ENCODE results near the gene LPAR1.

The LPAR1 gene

DNA sequence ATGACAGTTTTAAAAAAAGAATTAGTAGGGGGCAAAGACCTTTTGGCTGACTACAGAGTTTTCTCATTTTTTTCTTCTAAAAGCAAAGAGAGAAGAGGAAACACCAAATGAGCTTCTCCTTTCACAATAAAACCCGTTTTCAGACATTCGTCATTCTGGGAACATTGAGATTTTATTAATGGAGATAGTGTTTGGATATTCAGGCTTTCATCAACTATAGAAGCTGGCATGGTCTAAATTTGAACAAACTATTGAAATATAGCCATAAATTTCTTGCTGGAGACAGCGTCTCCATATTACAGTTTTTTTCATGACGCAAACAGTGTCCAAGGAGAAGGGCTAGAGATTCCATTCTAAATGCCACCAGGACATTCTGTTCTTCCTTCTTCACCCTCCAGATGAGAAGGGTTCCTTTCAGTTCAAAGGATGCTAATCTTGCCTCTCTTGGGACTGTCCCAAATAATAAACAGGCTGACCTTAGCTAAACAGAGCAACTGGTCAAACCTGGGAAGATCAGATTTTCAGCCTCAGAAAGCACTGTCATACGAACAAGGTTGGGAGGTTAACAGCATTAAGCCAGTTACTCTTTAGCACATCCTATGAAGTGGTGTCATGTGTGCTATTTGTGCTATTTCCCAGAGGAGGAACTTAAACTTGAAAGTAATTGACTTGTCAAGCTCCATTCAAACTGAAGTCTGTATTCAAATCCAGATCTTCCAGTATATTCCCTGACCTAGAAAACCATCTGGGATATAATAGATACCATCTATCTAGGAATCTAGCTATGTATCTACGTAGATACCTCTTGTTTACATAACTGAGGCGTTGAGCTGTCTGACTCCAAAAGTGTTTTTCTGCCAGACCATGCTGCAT, 125.6 kb downstream of the LPAR1 start:
- peak; percentile 72 for ATAC-seq
- TF ChIP-seq ISL1 (CRISPR knock-in tag; IDR thresholded peaks at IDR 0.05), result 0 out of 2 replicates have a peak, but pooled peaks have one; percentile 21
- TF ChIP-seq ARNTL (CRISPR knock-in tag; IDR thresholded peaks at IDR 0.05; ENCODE audit: borderline replicate concordance, low read depth), result no peak

GRCh38 chr9:110911659-110912418, 126.4 kb downstream of the LPAR1 start:
- ATAC-seq, result no peak
- TF ChIP-seq TCF4 (CRISPR knock-in tag; IDR thresholded peaks at IDR 0.05; ENCODE audit: borderline replicate concordance) (no peak), PPARA (CRISPR knock-in tag; IDR thresholded peaks at IDR 0.05; ENCODE audit: borderline replicate concordance) (no peak), ISL1 (CRISPR knock-in tag; IDR thresholded peaks at IDR 0.05) (no peak), OSR1 (CRISPR knock-in tag; IDR thresholded peaks at IDR 0.05) (no peak), ZFP30 (CRISPR knock-in tag; IDR thresholded peaks at IDR 0.05) (no peak), TOX (CRISPR knock-in tag; IDR thresholded peaks at IDR 0.05; ENCODE audit: borderline replicate concordance) (no peak), CSDC2 (CRISPR knock-in tag; IDR thresholded peaks at IDR 0.05) (no peak), CSRNP3 (CRISPR knock-in tag; IDR thresholded peaks at IDR 0.05) (no peak), ZNF565 (CRISPR knock-in tag; conservative IDR thresholded peaks at IDR 0.05; ENCODE audit: low read depth) (no peak), ZNF70 (CRISPR knock-in tag; IDR thresholded peaks at IDR 0.05) (no peak), ZC3H10 (CRISPR knock-in tag; IDR thresholded peaks at IDR 0.05) (no peak)
- TF ChIP-seq, protein P1, sequence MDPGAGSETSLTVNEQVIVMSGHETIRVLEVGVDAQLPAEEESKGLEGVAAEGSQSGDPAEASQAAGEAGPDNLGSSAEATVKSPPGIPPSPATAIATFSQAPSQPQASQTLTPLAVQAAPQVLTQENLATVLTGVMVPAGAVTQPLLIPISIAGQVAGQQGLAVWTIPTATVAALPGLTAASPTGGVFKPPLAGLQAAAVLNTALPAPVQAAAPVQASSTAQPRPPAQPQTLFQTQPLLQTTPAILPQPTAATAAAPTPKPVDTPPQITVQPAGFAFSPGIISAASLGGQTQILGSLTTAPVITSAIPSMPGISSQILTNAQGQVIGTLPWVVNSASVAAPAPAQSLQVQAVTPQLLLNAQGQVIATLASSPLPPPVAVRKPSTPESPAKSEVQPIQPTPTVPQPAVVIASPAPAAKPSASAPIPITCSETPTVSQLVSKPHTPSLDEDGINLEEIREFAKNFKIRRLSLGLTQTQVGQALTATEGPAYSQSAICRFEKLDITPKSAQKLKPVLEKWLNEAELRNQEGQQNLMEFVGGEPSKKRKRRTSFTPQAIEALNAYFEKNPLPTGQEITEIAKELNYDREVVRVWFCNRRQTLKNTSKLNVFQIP (CRISPR knock-in tag; IDR thresholded peaks at IDR 0.05; ENCODE audit: borderline replicate concordance, low read depth), result no peak
- TF ChIP-seq, protein P2, sequence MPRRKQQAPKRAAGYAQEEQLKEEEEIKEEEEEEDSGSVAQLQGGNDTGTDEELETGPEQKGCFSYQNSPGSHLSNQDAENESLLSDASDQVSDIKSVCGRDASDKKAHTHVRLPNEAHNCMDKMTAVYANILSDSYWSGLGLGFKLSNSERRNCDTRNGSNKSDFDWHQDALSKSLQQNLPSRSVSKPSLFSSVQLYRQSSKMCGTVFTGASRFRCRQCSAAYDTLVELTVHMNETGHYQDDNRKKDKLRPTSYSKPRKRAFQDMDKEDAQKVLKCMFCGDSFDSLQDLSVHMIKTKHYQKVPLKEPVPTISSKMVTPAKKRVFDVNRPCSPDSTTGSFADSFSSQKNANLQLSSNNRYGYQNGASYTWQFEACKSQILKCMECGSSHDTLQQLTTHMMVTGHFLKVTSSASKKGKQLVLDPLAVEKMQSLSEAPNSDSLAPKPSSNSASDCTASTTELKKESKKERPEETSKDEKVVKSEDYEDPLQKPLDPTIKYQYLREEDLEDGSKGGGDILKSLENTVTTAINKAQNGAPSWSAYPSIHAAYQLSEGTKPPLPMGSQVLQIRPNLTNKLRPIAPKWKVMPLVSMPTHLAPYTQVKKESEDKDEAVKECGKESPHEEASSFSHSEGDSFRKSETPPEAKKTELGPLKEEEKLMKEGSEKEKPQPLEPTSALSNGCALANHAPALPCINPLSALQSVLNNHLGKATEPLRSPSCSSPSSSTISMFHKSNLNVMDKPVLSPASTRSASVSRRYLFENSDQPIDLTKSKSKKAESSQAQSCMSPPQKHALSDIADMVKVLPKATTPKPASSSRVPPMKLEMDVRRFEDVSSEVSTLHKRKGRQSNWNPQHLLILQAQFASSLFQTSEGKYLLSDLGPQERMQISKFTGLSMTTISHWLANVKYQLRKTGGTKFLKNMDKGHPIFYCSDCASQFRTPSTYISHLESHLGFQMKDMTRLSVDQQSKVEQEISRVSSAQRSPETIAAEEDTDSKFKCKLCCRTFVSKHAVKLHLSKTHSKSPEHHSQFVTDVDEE (CRISPR knock-in tag; IDR thresholded peaks at IDR 0.05), result no peak

DNA sequence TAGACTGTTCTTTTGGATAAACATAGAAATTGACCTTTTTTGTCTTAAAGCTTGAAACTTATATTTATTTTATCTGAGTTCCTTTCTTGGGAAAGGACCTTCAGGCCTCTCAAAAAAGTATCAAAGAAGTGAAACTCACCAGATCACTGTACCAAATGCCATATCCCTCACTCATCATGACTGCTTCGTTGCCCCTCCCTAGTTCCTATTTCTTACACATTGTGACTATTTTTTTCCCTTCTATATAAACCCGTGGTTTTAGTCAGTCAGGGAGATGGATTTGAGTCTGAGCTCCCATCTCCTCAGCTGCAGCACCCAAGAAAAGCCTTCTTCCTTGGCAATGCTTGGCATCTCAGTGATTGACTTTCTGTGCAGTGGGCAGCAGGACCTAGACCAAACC, 129.4 kb downstream of the LPAR1 start:
- no peak for ATAC-seq
- TF ChIP-seq BACH2 (CRISPR knock-in tag; IDR thresholded peaks at IDR 0.05; ENCODE audit: borderline replicate concordance), result no peak

DNA sequence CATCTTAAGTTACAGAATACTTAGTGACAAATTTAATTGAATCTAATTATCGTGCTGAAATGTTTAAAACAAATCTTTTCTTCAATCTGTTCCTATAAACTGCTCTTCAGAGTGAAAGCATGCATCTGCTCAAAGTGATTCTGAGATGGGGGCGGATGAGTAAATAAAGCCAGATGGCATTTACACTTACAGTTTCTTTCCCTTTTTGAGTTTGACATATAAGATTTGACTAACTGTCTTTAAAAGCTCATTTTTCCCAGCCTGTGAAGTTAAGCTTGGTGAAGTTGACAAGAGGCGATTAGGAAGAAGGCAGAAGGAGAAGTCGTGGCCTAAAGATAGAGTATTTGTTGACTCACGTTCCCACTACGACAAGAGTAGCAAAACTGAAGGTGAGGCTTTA, 137.4 kb downstream of the LPAR1 start:
- ATAC-seq, result peak; percentile 83
- no peak for TF ChIP-seq PATZ1 (CRISPR knock-in tag; IDR thresholded peaks at IDR 0.05; ENCODE audit: borderline replicate concordance)
- no peak for TF ChIP-seq ZNF8 (CRISPR knock-in tag; IDR thresholded peaks at IDR 0.05)
- no peak for TF ChIP-seq ZNF565 (CRISPR knock-in tag; conservative IDR thresholded peaks at IDR 0.05; ENCODE audit: low read depth)
- TF ChIP-seq, protein P3, sequence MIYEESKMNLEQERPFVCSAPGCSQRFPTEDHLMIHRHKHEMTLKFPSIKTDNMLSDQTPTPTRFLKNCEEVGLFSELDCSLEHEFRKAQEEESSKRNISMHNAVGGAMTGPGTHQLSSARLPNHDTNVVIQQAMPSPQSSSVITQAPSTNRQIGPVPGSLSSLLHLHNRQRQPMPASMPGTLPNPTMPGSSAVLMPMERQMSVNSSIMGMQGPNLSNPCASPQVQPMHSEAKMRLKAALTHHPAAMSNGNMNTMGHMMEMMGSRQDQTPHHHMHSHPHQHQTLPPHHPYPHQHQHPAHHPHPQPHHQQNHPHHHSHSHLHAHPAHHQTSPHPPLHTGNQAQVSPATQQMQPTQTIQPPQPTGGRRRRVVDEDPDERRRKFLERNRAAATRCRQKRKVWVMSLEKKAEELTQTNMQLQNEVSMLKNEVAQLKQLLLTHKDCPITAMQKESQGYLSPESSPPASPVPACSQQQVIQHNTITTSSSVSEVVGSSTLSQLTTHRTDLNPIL (CRISPR knock-in tag; IDR thresholded peaks at IDR 0.05; ENCODE audit: low read depth), result no peak
- no peak for TF ChIP-seq ZFP3 (CRISPR knock-in tag; IDR thresholded peaks at IDR 0.05)
- no peak for TF ChIP-seq ZNF70 (CRISPR knock-in tag; IDR thresholded peaks at IDR 0.05)
- TF ChIP-seq ZC3H10 (CRISPR knock-in tag; IDR thresholded peaks at IDR 0.05), result no peak
- no peak for TF ChIP-seq SNAI2 (CRISPR knock-in tag; IDR thresholded peaks at IDR 0.05)
- no peak for TF ChIP-seq TCF4 (CRISPR knock-in tag; IDR thresholded peaks at IDR 0.05; ENCODE audit: borderline replicate concordance)
